ENCODE measurements around the gene PIGQ. TPM values are rescaled to one million over a fixed set of nuclear protein-coding genes. Genes with fewer than 3 reads are reported as not detected.

The PIGQ gene
- total and polyA plus RNA-seq, 2 of the 4 experiments (the other 2 are of a cell fraction), result 5.9 to 36.8 TPM

DNA sequence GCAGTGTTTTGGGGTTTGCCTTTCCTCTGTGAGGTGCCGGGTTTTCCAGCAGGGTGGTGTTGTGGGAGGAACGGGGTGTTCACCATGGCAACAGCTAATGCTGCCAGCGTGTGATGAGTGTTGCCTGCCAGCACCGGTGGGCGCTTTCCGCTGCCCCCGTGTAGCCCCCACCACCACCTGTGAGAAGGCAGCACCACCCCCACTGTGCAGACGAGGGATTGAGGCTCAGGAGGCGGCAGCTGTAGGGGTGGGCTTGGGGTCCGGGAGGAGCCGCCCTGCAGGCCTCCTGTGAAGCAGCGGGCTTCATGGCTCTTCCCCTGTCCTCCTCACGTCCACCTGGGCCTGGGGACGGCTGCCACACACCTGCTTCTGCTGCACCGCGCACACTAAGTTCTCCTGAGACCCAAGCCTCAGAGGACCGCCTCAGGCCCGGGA lies 25.3 kb downstream of the PIGQ start:
- Histone ChIP-seq H2BK120ac (ENCODE audit: low read depth, low read length) (no peak overlapping the region), H2BK15ac (ENCODE audit: low read depth, low read length) (no peak overlapping the region), H3K36me3 (ENCODE audit: control insufficient read depth, insufficient read depth, low read length) (peaks cover 8% of the 10 kb centered on the region; the same call in 1 of the 2 replicates), H3K4me2 (ENCODE audit: low read depth, low read length) (no peak overlapping the region), H3K9ac (ENCODE audit: low read depth, low read length) (no peak overlapping the region), H4K8ac (ENCODE audit: low read depth in 2 of 2, low read length in 2 of 2) (no peak overlapping the region), H2BK20ac (ENCODE audit: low read depth, low read length) (no peak overlapping the region), H3K23ac (ENCODE audit: low read depth, low read length) (no peak overlapping the region), H2AK9ac (replicated peaks; ENCODE audit: low read depth, low read length, poor library complexity) (no peak overlapping the region), H4K20me1 (ENCODE audit: insufficient read depth, low read length) (peaks cover 62% of the 10 kb centered on the region), H3K9me3 (ENCODE audit: control insufficient read depth, insufficient read depth, low read length) (no peaks in the 10 kb centered on the region), H3K4me3 (ENCODE audit: insufficient read depth, low read depth, low read length) (no peak overlapping the region), H2AFZ (replicated peaks; ENCODE audit: low read length, poor library complexity) (no peak overlapping the region), H3K9me1 (ENCODE audit: insufficient read depth, low read length) (peaks cover 12% of the 10 kb centered on the region; the same call in 1 of the 2 replicates), H2AK5ac (ENCODE audit: low read depth, low read length) (no peak overlapping the region), H3K18ac (ENCODE audit: low read depth, low read length) (no peak overlapping the region), H3K4me1 (ENCODE audit: control insufficient read depth, insufficient read depth, low read length) (peaks cover 7% of the 10 kb centered on the region; the same call in 1 of the 2 replicates), H3K79me1 (ENCODE audit: low read depth in 1 of 2, low read length in 2 of 2) (peaks cover 22 to 85% of the 10 kb centered on the region in 2 experiments; a peak in 3 of 4 replicates), H3K14ac (replicated peaks; ENCODE audit: low read depth, low read length) (no peak overlapping the region), H3K27me3 (ENCODE audit: control insufficient read depth, insufficient read depth, low read length) (no peaks in the 10 kb centered on the region), H3K56ac (ENCODE audit: extremely low read depth, insufficient read depth, low read length) (no peak overlapping the region), H4K91ac (ENCODE audit: insufficient read depth, low read depth, low read length) (no peak overlapping the region), H3K4ac (ENCODE audit: low read depth, low read length) (no peak overlapping the region), H3K27ac (ENCODE audit: insufficient read depth, low read length) (no peak overlapping the region), H4K5ac (ENCODE audit: low read depth, low read length) (no peak overlapping the region), H2BK5ac (ENCODE audit: low read depth, low read length, poor library complexity, severe bottlenecking) (no peak overlapping the region)
- CTCF ChIA-PET, result no interaction called here
- in situ Hi-C loops (cut with MboI; ENCODE audit: low sequenced_read_pairs), result no loop called here
- POLR2A ChIA-PET (ENCODE audit: unreplicated experiment), result no interaction called here
- dilution Hi-C loops (cut with HindIII; ENCODE audit: low sequenced_read_pairs, unreplicated experiment), result no loop called here
- no TSS peak for BruUV-seq (replicated peaks)
- no peak for ATAC-seq (ENCODE audit: low read depth)
- no peak for DNase-seq
- TF ChIP-seq, protein P1, sequence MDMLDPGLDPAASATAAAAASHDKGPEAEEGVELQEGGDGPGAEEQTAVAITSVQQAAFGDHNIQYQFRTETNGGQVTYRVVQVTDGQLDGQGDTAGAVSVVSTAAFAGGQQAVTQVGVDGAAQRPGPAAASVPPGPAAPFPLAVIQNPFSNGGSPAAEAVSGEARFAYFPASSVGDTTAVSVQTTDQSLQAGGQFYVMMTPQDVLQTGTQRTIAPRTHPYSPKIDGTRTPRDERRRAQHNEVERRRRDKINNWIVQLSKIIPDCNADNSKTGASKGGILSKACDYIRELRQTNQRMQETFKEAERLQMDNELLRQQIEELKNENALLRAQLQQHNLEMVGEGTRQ (IDR thresholded peaks at IDR 0.05; ENCODE audit: low read depth, low read length), result no peak
- TF ChIP-seq, protein P2, sequence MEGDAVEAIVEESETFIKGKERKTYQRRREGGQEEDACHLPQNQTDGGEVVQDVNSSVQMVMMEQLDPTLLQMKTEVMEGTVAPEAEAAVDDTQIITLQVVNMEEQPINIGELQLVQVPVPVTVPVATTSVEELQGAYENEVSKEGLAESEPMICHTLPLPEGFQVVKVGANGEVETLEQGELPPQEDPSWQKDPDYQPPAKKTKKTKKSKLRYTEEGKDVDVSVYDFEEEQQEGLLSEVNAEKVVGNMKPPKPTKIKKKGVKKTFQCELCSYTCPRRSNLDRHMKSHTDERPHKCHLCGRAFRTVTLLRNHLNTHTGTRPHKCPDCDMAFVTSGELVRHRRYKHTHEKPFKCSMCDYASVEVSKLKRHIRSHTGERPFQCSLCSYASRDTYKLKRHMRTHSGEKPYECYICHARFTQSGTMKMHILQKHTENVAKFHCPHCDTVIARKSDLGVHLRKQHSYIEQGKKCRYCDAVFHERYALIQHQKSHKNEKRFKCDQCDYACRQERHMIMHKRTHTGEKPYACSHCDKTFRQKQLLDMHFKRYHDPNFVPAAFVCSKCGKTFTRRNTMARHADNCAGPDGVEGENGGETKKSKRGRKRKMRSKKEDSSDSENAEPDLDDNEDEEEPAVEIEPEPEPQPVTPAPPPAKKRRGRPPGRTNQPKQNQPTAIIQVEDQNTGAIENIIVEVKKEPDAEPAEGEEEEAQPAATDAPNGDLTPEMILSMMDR (conservative IDR thresholded peaks at IDR 0.05; ENCODE audit: low read depth, low read length), result no peak
- TF ChIP-seq CEBPB (IDR thresholded peaks at IDR 0.05; ENCODE audit: low read depth, low read length) (no peak), CHD1 (IDR thresholded peaks at IDR 0.05; ENCODE audit: low read depth, low read length) (no peak), RAD21 (IDR thresholded peaks at IDR 0.05; ENCODE audit: low read length) (no peak), FOS (IDR thresholded peaks at IDR 0.05; ENCODE audit: low read depth, low read length) (no peak), RCOR1 (IDR thresholded peaks at IDR 0.05; ENCODE audit: insufficient replicate concordance, low read length) (no peak)
- intact Hi-C loops (cut with micrococcal nuclease), result no loop called here
- WGBS, 2 experiments (ENCODE audit: extremely low coverage in 2 of 2, insufficient read length in 1 of 2), result 88% methylated on average over 3 of the region's 18 CpGs; no CpG with 5 or more reads in 1 of the 2 experiments

All from IMR-90 (cell line).